Measurements from ENCODE around the gene HMGCR. TPM values are rescaled to one million over a fixed set of nuclear protein-coding genes. Genes with fewer than 3 reads are reported as not detected.
"Not testable (repeated sequence)": the region's sequence is repeated elsewhere in the genome, so short reads cannot be mapped to it uniquely, and the experiment has no call there.

Gene HMGCR
- total RNA-seq, 1 donor from 2014 or later: 163 TPM

DNA sequence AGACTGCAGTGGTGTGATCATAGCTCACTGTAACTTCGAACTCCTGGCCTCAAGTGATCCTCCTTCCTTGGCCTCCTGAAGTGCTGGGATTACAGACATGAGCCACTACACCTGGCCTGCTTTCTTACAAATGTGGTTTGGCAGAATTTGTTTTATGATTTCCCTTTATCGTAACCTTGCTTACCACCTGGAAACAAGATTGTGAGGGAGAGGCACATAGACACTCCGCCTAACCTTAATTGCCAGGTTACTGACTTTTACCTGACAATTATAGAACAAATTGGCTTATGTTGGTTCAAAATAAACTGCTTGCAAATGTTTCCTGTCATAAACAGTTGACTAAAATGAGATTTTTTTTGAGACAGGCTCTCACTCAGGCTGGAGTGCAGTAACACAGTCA is 26.8 kb upstream of the HMGCR start:
- no peaks in the 10 kb centered on the region for H3K9me3 Mint-ChIP-seq (ENCODE audit: low read depth)
- no peak for DNase-seq (ENCODE audit: low spot score, unreplicated experiment)
- no peak for TF ChIP-seq CTCF (IDR thresholded peaks at IDR 0.05; ENCODE audit: unreplicated experiment)
- peaks cover 5% of the 10 kb centered on the region for H3K4me1 Mint-ChIP-seq (ENCODE audit: low read depth)
- no peak overlapping the region for H3K4me3 Mint-ChIP-seq (ENCODE audit: low read depth)
- no peak overlapping the region for H3K27ac Mint-ChIP-seq
- H3K27me3 Mint-ChIP-seq: peaks cover 12% of the 10 kb centered on the region
- H3K36me3 Mint-ChIP-seq (ENCODE audit: insufficient read depth): no peaks in the 10 kb centered on the region

DNA sequence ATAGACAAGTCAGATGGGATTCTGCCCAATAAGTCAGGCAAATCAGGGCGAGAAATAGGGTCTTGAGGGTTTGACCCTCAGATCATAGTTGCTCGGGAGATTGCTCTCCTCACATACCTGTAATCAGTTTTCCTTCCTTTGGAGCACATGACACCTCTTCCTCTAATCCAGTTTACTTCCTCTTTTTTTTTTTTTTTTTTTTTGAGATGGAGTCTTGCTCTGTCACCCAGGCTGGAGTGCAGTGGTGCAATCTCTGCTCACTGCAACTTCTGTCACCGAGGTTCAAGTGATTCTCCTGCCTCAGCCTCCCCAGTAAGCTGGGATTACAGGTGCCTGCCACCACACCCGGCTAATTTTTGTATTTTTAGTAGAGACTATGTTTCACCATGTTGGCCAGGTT is 17.9 kb upstream of the HMGCR start:
- not testable (repeated sequence) for H3K4me3 Mint-ChIP-seq (ENCODE audit: low read depth); H3K36me3 Mint-ChIP-seq (ENCODE audit: insufficient read depth); H3K27me3 Mint-ChIP-seq; H3K4me1 Mint-ChIP-seq (ENCODE audit: low read depth); DNase-seq (ENCODE audit: low spot score, unreplicated experiment); H3K9me3 Mint-ChIP-seq (ENCODE audit: low read depth); H3K27ac Mint-ChIP-seq

GRCh38 chr5:75319638-75320037 is 17.4 kb upstream of the HMGCR start:
- Mint-ChIP-seq H3K9me3 (ENCODE audit: low read depth) (no peaks in the 10 kb centered on the region), H3K4me1 (ENCODE audit: low read depth) (peaks cover 2% of the 10 kb centered on the region), H3K36me3 (ENCODE audit: insufficient read depth) (no peaks in the 10 kb centered on the region), H3K27ac (no peak overlapping the region), H3K27me3 (peaks cover 5% of the 10 kb centered on the region), H3K4me3 (ENCODE audit: low read depth) (no peak overlapping the region)
- no peak for DNase-seq (ENCODE audit: low spot score, unreplicated experiment)
- TF ChIP-seq CTCF (IDR thresholded peaks at IDR 0.05; ENCODE audit: unreplicated experiment): no peak

GRCh38 chr5:75320371-75320770 is 16.6 kb upstream of the HMGCR start:
- Mint-ChIP-seq H3K36me3 (ENCODE audit: insufficient read depth) (no peaks in the 10 kb centered on the region), H3K27me3 (peaks cover 5% of the 10 kb centered on the region), H3K4me1 (ENCODE audit: low read depth) (peaks cover 6% of the 10 kb centered on the region), H3K27ac (no peak overlapping the region), H3K9me3 (ENCODE audit: low read depth) (no peaks in the 10 kb centered on the region), H3K4me3 (ENCODE audit: low read depth) (no peak overlapping the region)
- no peak for DNase-seq (ENCODE audit: low spot score, unreplicated experiment)
- TF ChIP-seq CTCF (IDR thresholded peaks at IDR 0.05; ENCODE audit: unreplicated experiment): no peak

GRCh38 chr5:75322066-75322465 is 15.0 kb upstream of the HMGCR start:
- Mint-ChIP-seq H3K27me3 (peaks cover 5% of the 10 kb centered on the region), H3K36me3 (ENCODE audit: insufficient read depth) (no peaks in the 10 kb centered on the region), H3K27ac (no peak overlapping the region), H3K9me3 (ENCODE audit: low read depth) (no peaks in the 10 kb centered on the region), H3K4me3 (ENCODE audit: low read depth) (no peak overlapping the region), H3K4me1 (ENCODE audit: low read depth) (peaks cover 7% of the 10 kb centered on the region)
- no peak for TF ChIP-seq CTCF (IDR thresholded peaks at IDR 0.05; ENCODE audit: unreplicated experiment)
- DNase-seq (ENCODE audit: low spot score, unreplicated experiment): no peak

DNA sequence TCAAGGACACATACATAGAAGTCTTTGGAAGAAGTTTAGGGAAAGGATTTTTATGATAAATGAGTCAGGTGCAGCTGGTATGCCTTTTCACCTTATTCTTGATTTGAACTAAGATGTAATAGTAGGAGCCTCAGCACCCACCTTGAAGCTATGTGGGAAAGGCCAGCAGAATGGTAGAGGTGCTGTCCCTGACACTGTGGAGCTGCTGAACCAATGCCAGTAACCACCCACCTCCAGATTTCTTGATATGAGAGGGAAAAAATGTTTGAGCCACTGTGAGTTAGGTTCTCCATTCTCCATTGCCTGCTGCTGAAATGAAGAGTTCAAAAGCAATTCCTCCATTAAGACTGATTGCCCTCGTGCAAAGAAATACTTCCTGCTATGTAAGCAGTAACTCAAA is 12.2 kb upstream of the HMGCR start:
- Mint-ChIP-seq H3K36me3 (ENCODE audit: insufficient read depth) (no peaks in the 10 kb centered on the region), H3K9me3 (ENCODE audit: low read depth) (no peaks in the 10 kb centered on the region), H3K4me3 (ENCODE audit: low read depth) (no peak overlapping the region), H3K4me1 (ENCODE audit: low read depth) (peaks cover 7% of the 10 kb centered on the region), H3K27ac (no peak overlapping the region), H3K27me3 (peaks cover 5% of the 10 kb centered on the region)
- DNase-seq (ENCODE audit: low spot score, unreplicated experiment): no peak
- TF ChIP-seq CTCF (IDR thresholded peaks at IDR 0.05; ENCODE audit: unreplicated experiment): no peak
